ENCODE results near the gene TNFSF13. TPM values are rescaled to one million over a fixed set of nuclear protein-coding genes. Genes with fewer than 3 reads are reported as not detected.
A peak's percentile ranks its signal among the peaks of the same experiment; 100 is the strongest.

TNFSF13 gene
- total and polyA plus RNA-seq, 3 experiments from 2014 or later = 0.80 to 1.6 TPM; not detected in 1

GRCh38 chr17:7561028-7561575 is 2.6 kb downstream of the TNFSF13 start:
- no peaks in the 10 kb centered on the region for H3K27me3 ChIP-seq (ENCODE audit: insufficient read depth, low read length, poor library complexity, severe bottlenecking)
- Mint-ChIP-seq H3K9me3 (peaks cover 0 to 2% (median 0%) of the 10 kb centered on the region in 5 donors), H3K36me3 (peaks cover 0 to 42% (median 3%) of the 10 kb centered on the region in 3 donors), H3K27me3 (peaks cover 0 to 4% of the 10 kb centered on the region in 2 donors), H3K27ac (peak overlapping the region; percentile 91 to 99 (median 98)), H3K4me3 (peak overlapping the region; percentile 88 to 97 (median 89)), H3K4me1 (peaks cover 23 to 33% (median 25%) of the 10 kb centered on the region in 3 donors)
- H3K27ac ChIP-seq (ENCODE audit: low read depth, low read length) = peak overlapping the region; percentile 94
- POLR2A ChIA-PET = interaction anchor here (0.5 to 2.4 kb wide), 18 partner anchors 11 to 631 kb away, joined by 3 to 13 read pairs (median 6); partner anchors contain the start of genes ACAP1, CD68, FGF11 and MPDU1
- peak overlapping the region; percentile 95 for H3K4me3 ChIP-seq (ENCODE audit: low read length)
- DNase-seq = peak; percentile 74 to 85 (median 81)
- CTCF ChIA-PET = interaction anchor here (0.6 to 3.9 kb wide), 42 partner anchors 9 to 341 kb away, joined by 3 to 75 read pairs (median 6); partner anchors contain the start of genes ACAP1, CHRNB1, FXR2 and GABARAP
- H3K9me3 ChIP-seq (ENCODE audit: low read length) = no peaks in the 10 kb centered on the region
- peaks cover 37% of the 10 kb centered on the region for H3K4me1 ChIP-seq (ENCODE audit: insufficient read depth, low read length)
- H3K36me3 ChIP-seq (ENCODE audit: insufficient read depth, low read length) = peaks cover 21% of the 10 kb centered on the region

- Mint-ChIP-seq H3K36me3 (peaks cover 0 to 41% (median 3%) of the 10 kb centered on the region in 3 donors), H3K4me1 (peaks cover 20 to 33% (median 22%) of the 10 kb centered on the region in 3 donors), H3K9me3 (peaks cover 0 to 2% (median 0%) of the 10 kb centered on the region in 5 donors), H3K27me3 (peaks cover 0 to 4% of the 10 kb centered on the region in 2 donors), H3K27ac (peak within 1 kb of the TSS; percentile 91 to 99 (median 98)), H3K4me3 (peak within 1 kb of the TSS; percentile 88 to 97 (median 89))
- no peaks in the 10 kb centered on the region for H3K27me3 ChIP-seq (ENCODE audit: insufficient read depth, low read length, poor library complexity, severe bottlenecking)
- POLR2A ChIA-PET = interaction anchor here (0.8 to 2.4 kb wide), 12 partner anchors 10 to 225 kb away, joined by 4 to 13 read pairs (median 7); partner anchors contain the start of genes ACAP1, CD68, MPDU1 and POLR2A
- peak; percentile 88 to 94 (median 91) for DNase-seq
- H3K4me1 ChIP-seq (ENCODE audit: insufficient read depth, low read length) = peaks cover 37% of the 10 kb centered on the region
- H3K4me3 ChIP-seq (ENCODE audit: low read length) = peak within 1 kb of the TSS; percentile 95
- H3K36me3 ChIP-seq (ENCODE audit: insufficient read depth, low read length) = peaks cover 21% of the 10 kb centered on the region
- H3K27ac ChIP-seq (ENCODE audit: low read depth, low read length) = peak within 1 kb of the TSS; percentile 94
- CTCF ChIA-PET = interaction anchor here (0.6 to 3.9 kb wide), 34 partner anchors 9 to 329 kb away, joined by 3 to 75 read pairs (median 6); partner anchors contain the start of genes ACAP1, FXR2, GABARAP and MPDU1
- no peaks in the 10 kb centered on the region for H3K9me3 ChIP-seq (ENCODE audit: low read length)
Observed at GRCh38 chr17:7561589-7562207, 3.1 kb downstream of the TNFSF13 start, which contains the start of gene SENP3. TSS of gene SENP3 (plus strand) at chr17:7561919. CDS start at chr17:7563077, 1,158 bp downstream.

GRCh38 chr17:7562208-7562605 is 3.7 kb downstream of the TNFSF13 start:
- peaks cover 21% of the 10 kb centered on the region for H3K36me3 ChIP-seq (ENCODE audit: insufficient read depth, low read length)
- H3K4me3 Mint-ChIP-seq = peak overlapping the region; percentile 79 to 97 (median 89)
- peaks cover 3 to 46% (median 4%) of the 10 kb centered on the region in 3 donors for H3K36me3 Mint-ChIP-seq
- peaks cover 0 to 4% of the 10 kb centered on the region in 2 donors for H3K27me3 Mint-ChIP-seq
- no peaks in the 10 kb centered on the region for H3K27me3 ChIP-seq (ENCODE audit: insufficient read depth, low read length, poor library complexity, severe bottlenecking)
- H3K9me3 ChIP-seq (ENCODE audit: low read length) = no peaks in the 10 kb centered on the region
- no peak for DNase-seq
- peaks cover 37% of the 10 kb centered on the region for H3K4me1 ChIP-seq (ENCODE audit: insufficient read depth, low read length)
- H3K4me1 Mint-ChIP-seq = peaks cover 20 to 35% (median 21%) of the 10 kb centered on the region in 3 donors
- POLR2A ChIA-PET = interaction anchor here (1.4 to 2.4 kb wide), 3 partner anchors 11 to 27 kb away, joined by 6 to 13 read pairs (median 7); partner anchors contain the start of gene CD68
- CTCF ChIA-PET = interaction anchor here (1.7 to 3.9 kb wide), 7 partner anchors 14 to 125 kb away, joined by 5 to 75 read pairs (median 15); partner anchors contain the start of genes FXR2, MPDU1, SLC35G6 and TP53
- H3K9me3 Mint-ChIP-seq = peaks cover 0 to 2% (median 0%) of the 10 kb centered on the region in 5 donors
- H3K4me3 ChIP-seq (ENCODE audit: low read length) = peak overlapping the region; percentile 95
- H3K27ac Mint-ChIP-seq = peak overlapping the region; percentile 81 to 96 (median 91)
- peak overlapping the region; percentile 94 for H3K27ac ChIP-seq (ENCODE audit: low read depth, low read length)

GRCh38 chr17:7563115-7563869 is 4.7 kb downstream of the TNFSF13 start:
- no peaks in the 10 kb centered on the region for H3K9me3 ChIP-seq (ENCODE audit: low read length)
- POLR2A ChIA-PET = no interaction called here
- Mint-ChIP-seq H3K9me3 (peaks cover 0 to 2% (median 0%) of the 10 kb centered on the region in 5 donors), H3K4me1 (peaks cover 21 to 35% (median 22%) of the 10 kb centered on the region in 3 donors), H3K27me3 (peaks cover 0 to 4% of the 10 kb centered on the region in 2 donors), H3K36me3 (peaks cover 4 to 52% (median 7%) of the 10 kb centered on the region in 3 donors), H3K27ac (peak overlapping the region in 5 of 8 donors; percentile 81 to 96 (median 91)), H3K4me3 (peak overlapping the region; percentile 79 to 97 (median 88))
- H3K27me3 ChIP-seq (ENCODE audit: insufficient read depth, low read length, poor library complexity, severe bottlenecking) = no peaks in the 10 kb centered on the region
- peaks cover 32% of the 10 kb centered on the region for H3K4me1 ChIP-seq (ENCODE audit: insufficient read depth, low read length)
- H3K27ac ChIP-seq (ENCODE audit: low read depth, low read length) = peak overlapping the region; percentile 94
- H3K36me3 ChIP-seq (ENCODE audit: insufficient read depth, low read length) = peaks cover 21% of the 10 kb centered on the region
- peak overlapping the region; percentile 95 for H3K4me3 ChIP-seq (ENCODE audit: low read length)
- no peak for DNase-seq
- CTCF ChIA-PET = no interaction called here

GRCh38 chr17:7569571-7569970 is 11.0 kb downstream of the TNFSF13 start:
- no peak for DNase-seq
- H3K4me3 Mint-ChIP-seq = no peak overlapping the region
- H3K27me3 Mint-ChIP-seq = peaks cover 0 to 7% of the 10 kb centered on the region in 2 donors
- peak overlapping the region in 2 of 8 donors; percentile 19 to 20 for H3K27ac Mint-ChIP-seq
- Histone ChIP-seq H3K4me3 (ENCODE audit: low read length) (no peak overlapping the region), H3K9me3 (ENCODE audit: low read length) (no peaks in the 10 kb centered on the region), H3K4me1 (ENCODE audit: insufficient read depth, low read length) (peaks cover 13% of the 10 kb centered on the region), H3K27ac (ENCODE audit: low read depth, low read length) (no peak overlapping the region), H3K27me3 (ENCODE audit: insufficient read depth, low read length, poor library complexity, severe bottlenecking) (no peaks in the 10 kb centered on the region), H3K36me3 (ENCODE audit: insufficient read depth, low read length) (peaks cover 34% of the 10 kb centered on the region)
- POLR2A ChIA-PET = no interaction called here
- H3K36me3 Mint-ChIP-seq = peaks cover 10 to 78% (median 17%) of the 10 kb centered on the region in 3 donors
- peaks cover 0 to 4% (median 2%) of the 10 kb centered on the region in 5 donors for H3K9me3 Mint-ChIP-seq
- peaks cover 19 to 26% (median 20%) of the 10 kb centered on the region in 3 donors for H3K4me1 Mint-ChIP-seq
- CTCF ChIA-PET = interaction anchor here (0.7 to 2.5 kb wide), 5 partner anchors 9 to 46 kb away, joined by 3 to 14 read pairs (median 4); partner anchors contain the start of genes MPDU1 and SOX15

- Mint-ChIP-seq H3K4me1 (peaks cover 27 to 33% (median 28%) of the 10 kb centered on the region in 3 donors), H3K27me3 (peaks cover 0 to 7% of the 10 kb centered on the region in 2 donors), H3K4me3 (no peak overlapping the region), H3K36me3 (peaks cover 15 to 78% (median 20%) of the 10 kb centered on the region in 3 donors), H3K27ac (peak overlapping the region in 5 of 8 donors; percentile 43 to 77 (median 51)), H3K9me3 (peaks cover 0 to 4% (median 2%) of the 10 kb centered on the region in 5 donors)
- no peak for DNase-seq
- peaks cover 36% of the 10 kb centered on the region for H3K36me3 ChIP-seq (ENCODE audit: insufficient read depth, low read length)
- H3K27me3 ChIP-seq (ENCODE audit: insufficient read depth, low read length, poor library complexity, severe bottlenecking) = no peaks in the 10 kb centered on the region
- H3K9me3 ChIP-seq (ENCODE audit: low read length) = no peaks in the 10 kb centered on the region
- POLR2A ChIA-PET = interaction anchor here (0.8 kb wide), 1 partner anchor 10 kb away, joined by 3 read pairs; no protein-coding TSS in a partner anchor
- no peak overlapping the region for H3K4me3 ChIP-seq (ENCODE audit: low read length)
- peaks cover 21% of the 10 kb centered on the region for H3K4me1 ChIP-seq (ENCODE audit: insufficient read depth, low read length)
- CTCF ChIA-PET = interaction anchor here (1.7 to 2.5 kb wide), 3 partner anchors 10 to 19 kb away, joined by 4 to 14 read pairs (median 4); partner anchors contain the start of genes MPDU1 and SOX15
- H3K27ac ChIP-seq (ENCODE audit: low read depth, low read length) = no peak overlapping the region
Observed at GRCh38 chr17:7570351-7570750, 11.8 kb downstream of the TNFSF13 start.

GRCh38 chr17:7572338-7572587 is 13.7 kb downstream of the TNFSF13 start:
- ChIA-PET CTCF (interaction anchor here (1.1 to 1.3 kb wide), 2 partner anchors 11 to 18 kb away, joined by 3 to 6 read pairs; partner anchors contain the start of gene SOX15), POLR2A (interaction anchor here (0.6 to 4.1 kb wide), 7 partner anchors 11 to 321 kb away, joined by 3 to 52 read pairs (median 5); partner anchors contain the start of genes CTDNEP1, MPDU1, TP53 and WRAP53)
- Histone ChIP-seq H3K4me1 (ENCODE audit: insufficient read depth, low read length) (peaks cover 31% of the 10 kb centered on the region), H3K27me3 (ENCODE audit: insufficient read depth, low read length, poor library complexity, severe bottlenecking) (no peaks in the 10 kb centered on the region), H3K36me3 (ENCODE audit: insufficient read depth, low read length) (peaks cover 49% of the 10 kb centered on the region), H3K9me3 (ENCODE audit: low read length) (no peaks in the 10 kb centered on the region), H3K4me3 (ENCODE audit: low read length) (peak overlapping the region; percentile 73), H3K27ac (ENCODE audit: low read depth, low read length) (peak overlapping the region; percentile 85)
- H3K27ac Mint-ChIP-seq = peak overlapping the region; percentile 96 to 100 (median 98)
- peaks cover 38 to 50% (median 43%) of the 10 kb centered on the region in 3 donors for H3K4me1 Mint-ChIP-seq
- H3K27me3 Mint-ChIP-seq = peaks cover 0 to 7% of the 10 kb centered on the region in 2 donors
- H3K9me3 Mint-ChIP-seq = peaks cover 0 to 4% (median 2%) of the 10 kb centered on the region in 5 donors
- H3K36me3 Mint-ChIP-seq = peaks cover 21 to 84% (median 26%) of the 10 kb centered on the region in 3 donors
- peak overlapping the region; percentile 93 to 98 (median 96) for H3K4me3 Mint-ChIP-seq
- DNase-seq = no peak

Data from CD8-positive, alpha-beta memory T cell (primary cell).